ENCODE data around the gene CYB5R2.
A peak's percentile ranks its signal among the peaks of the same experiment; 100 is the strongest.

The CYB5R2 gene

DNA sequence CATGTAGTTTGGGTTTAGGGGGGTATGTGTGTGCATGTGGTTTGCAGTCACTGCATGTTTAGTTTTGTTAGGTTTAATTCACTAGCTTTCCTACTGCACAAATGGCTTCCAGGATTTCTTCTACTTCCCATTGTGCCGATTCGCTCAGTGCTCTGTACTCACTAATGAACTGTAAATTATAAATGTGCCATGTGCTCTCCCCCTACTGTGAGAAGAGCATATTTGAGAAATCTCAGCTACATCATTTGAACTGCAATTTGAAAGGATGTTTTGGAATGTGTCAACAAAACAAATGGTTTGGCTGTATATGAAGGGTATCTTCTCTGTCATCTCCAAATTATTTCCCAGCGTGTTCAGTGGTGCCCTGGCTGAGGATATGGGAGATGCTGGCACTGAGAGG lies 28.1 kb downstream of the CYB5R2 start:
- Histone ChIP-seq H3K27ac (ENCODE audit: low read depth, low read length) (no peak overlapping the region), H3K9me3 (ENCODE audit: insufficient read depth, low read depth, low read length) (no peaks in the 10 kb centered on the region), H3K18ac (ENCODE audit: low read length) (no peak overlapping the region), H3K4me2 (ENCODE audit: low read length) (no peak overlapping the region), H4K12ac (ENCODE audit: low read depth, low read length) (no peak overlapping the region), H2AK5ac (ENCODE audit: low read length) (no peak overlapping the region), H3K9ac (ENCODE audit: low read length) (no peak overlapping the region), H3K14ac (ENCODE audit: low read length) (no peak overlapping the region), H2AFZ (ENCODE audit: insufficient read depth, low read length, poor library complexity) (no peak overlapping the region), H3K27me3 (ENCODE audit: insufficient read depth, low read length) (no peaks in the 10 kb centered on the region), H3K79me2 (ENCODE audit: control insufficient read depth, insufficient read depth, low read length, poor library complexity) (no peaks in the 10 kb centered on the region), H3K36me3 (ENCODE audit: control insufficient read depth in 1 of 2, insufficient read depth in 2 of 2, low read length in 2 of 2) (peaks cover 11 to 30% of the 10 kb centered on the region in 2 experiments), H2BK120ac (ENCODE audit: insufficient read depth, low read length, poor library complexity) (no peak overlapping the region), H3K23ac (ENCODE audit: low read length) (no peak overlapping the region), H4K91ac (ENCODE audit: low read depth, low read length) (peak overlapping the region; percentile 61), H2BK12ac (ENCODE audit: low read length) (peak overlapping the region; percentile 90), H4K8ac (ENCODE audit: low read depth, low read length) (no peak overlapping the region), H2BK5ac (ENCODE audit: low read depth, low read length, poor library complexity) (peak overlapping the region; percentile 9), H3K4me1 (ENCODE audit: control insufficient read depth in 1 of 2, insufficient read depth in 2 of 2, low read length in 2 of 2) (peaks cover 6 to 10% of the 10 kb centered on the region in 2 experiments), H3K4me3 (ENCODE audit: low read depth, low read length) (no peak overlapping the region), H3K4ac (ENCODE audit: low read depth, low read length) (no peak overlapping the region), H3K79me1 (ENCODE audit: low read length) (peaks cover 3% of the 10 kb centered on the region)
- peak in 1 of 2 donors; percentile 40 for DNase-seq
- no CpG with 5 or more reads among the region's 3 CpGs for WGBS (ENCODE audit: extremely low coverage, insufficient coverage, insufficient read length)

DNA sequence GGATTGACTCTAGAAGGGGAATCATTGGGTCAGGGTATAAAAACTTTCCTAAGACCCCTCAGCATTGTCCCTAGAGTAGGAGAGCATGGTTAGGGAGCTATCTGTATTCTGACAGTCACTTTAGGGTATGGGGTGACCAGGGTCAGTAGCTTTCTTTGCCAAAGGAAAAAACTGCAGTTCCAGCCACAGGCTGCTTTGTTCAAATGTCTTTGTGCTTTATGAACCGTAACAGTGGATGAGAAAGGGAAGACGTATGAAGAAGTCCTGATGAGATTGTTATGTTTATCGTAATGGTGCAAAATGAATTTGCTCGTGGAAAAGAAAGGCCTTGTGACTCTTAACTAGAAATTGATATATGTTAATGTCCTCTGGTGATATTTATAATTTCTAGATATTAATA lies 30.0 kb downstream of the CYB5R2 start:
- H3K27me3 ChIP-seq (ENCODE audit: insufficient read depth, low read length): no peaks in the 10 kb centered on the region
- no peak overlapping the region for H3K4me3 ChIP-seq (ENCODE audit: low read depth, low read length)
- no peak overlapping the region for H2AK5ac ChIP-seq (ENCODE audit: low read length)
- no peak overlapping the region for H4K91ac ChIP-seq (ENCODE audit: low read depth, low read length)
- H2AFZ ChIP-seq (ENCODE audit: insufficient read depth, low read length, poor library complexity): no peak overlapping the region
- no peak overlapping the region for H4K12ac ChIP-seq (ENCODE audit: low read depth, low read length)
- H3K9me3 ChIP-seq (ENCODE audit: insufficient read depth, low read depth, low read length): no peaks in the 10 kb centered on the region
- no peak overlapping the region for H3K23ac ChIP-seq (ENCODE audit: low read length)
- H3K4me1 ChIP-seq (ENCODE audit: control insufficient read depth in 1 of 2, insufficient read depth in 2 of 2, low read length in 2 of 2): peaks cover 6 to 10% of the 10 kb centered on the region in 2 experiments
- peak overlapping the region; percentile 82 for H3K27ac ChIP-seq (ENCODE audit: low read depth, low read length)
- H3K14ac ChIP-seq (ENCODE audit: low read length): no peak overlapping the region
- peaks cover 12 to 26% of the 10 kb centered on the region in 2 experiments for H3K36me3 ChIP-seq (ENCODE audit: control insufficient read depth in 1 of 2, insufficient read depth in 2 of 2, low read length in 2 of 2)
- no peak for DNase-seq
- H3K4ac ChIP-seq (ENCODE audit: low read depth, low read length): no peak overlapping the region
- peak overlapping the region; percentile 68 for H2BK12ac ChIP-seq (ENCODE audit: low read length)
- no peak overlapping the region for H4K8ac ChIP-seq (ENCODE audit: low read depth, low read length)
- no peaks in the 10 kb centered on the region for H3K79me2 ChIP-seq (ENCODE audit: control insufficient read depth, insufficient read depth, low read length, poor library complexity)
- H2BK120ac ChIP-seq (ENCODE audit: insufficient read depth, low read length, poor library complexity): peak overlapping the region; percentile 63
- peaks cover 3% of the 10 kb centered on the region for H3K79me1 ChIP-seq (ENCODE audit: low read length)
- WGBS (ENCODE audit: extremely low coverage, insufficient coverage, insufficient read length): no CpG with 5 or more reads among the region's 4 CpGs
- H3K4me2 ChIP-seq (ENCODE audit: low read length): no peak overlapping the region
- H3K18ac ChIP-seq (ENCODE audit: low read length): no peak overlapping the region
- H3K9ac ChIP-seq (ENCODE audit: low read length): no peak overlapping the region
- peak overlapping the region; percentile 59 for H2BK5ac ChIP-seq (ENCODE audit: low read depth, low read length, poor library complexity)

DNA sequence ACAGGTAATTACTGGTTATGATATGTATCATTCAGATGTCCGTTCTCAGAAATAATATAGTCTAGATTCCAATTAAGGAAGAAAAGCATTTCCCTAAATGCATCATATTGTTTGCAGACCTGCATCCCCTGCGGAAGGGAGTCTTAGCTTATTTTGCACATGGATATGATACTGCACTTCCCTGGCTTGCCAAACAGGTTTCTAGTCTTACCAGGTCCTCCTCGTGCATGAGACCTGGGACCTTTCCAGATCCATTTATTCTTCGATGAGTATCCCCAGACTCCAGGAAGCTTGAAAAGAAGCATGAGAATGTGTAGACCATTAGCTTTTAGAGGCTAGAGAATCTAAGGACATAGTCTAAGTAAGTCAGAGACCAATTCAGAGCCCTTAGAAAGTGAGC lies 30.6 kb downstream of the CYB5R2 start:
- H3K79me2 ChIP-seq (ENCODE audit: control insufficient read depth, insufficient read depth, low read length, poor library complexity): no peaks in the 10 kb centered on the region
- no peak for DNase-seq
- H3K27me3 ChIP-seq (ENCODE audit: insufficient read depth, low read length): no peaks in the 10 kb centered on the region
- H3K4me2 ChIP-seq (ENCODE audit: low read length): no peak overlapping the region
- no peak overlapping the region for H2BK5ac ChIP-seq (ENCODE audit: low read depth, low read length, poor library complexity)
- no peak overlapping the region for H4K91ac ChIP-seq (ENCODE audit: low read depth, low read length)
- no peak overlapping the region for H4K12ac ChIP-seq (ENCODE audit: low read depth, low read length)
- WGBS (ENCODE audit: extremely low coverage, insufficient coverage, insufficient read length): no CpG with 5 or more reads among the region's 4 CpGs
- H3K14ac ChIP-seq (ENCODE audit: low read length): no peak overlapping the region
- no peak overlapping the region for H2AK5ac ChIP-seq (ENCODE audit: low read length)
- no peak overlapping the region for H2BK120ac ChIP-seq (ENCODE audit: insufficient read depth, low read length, poor library complexity)
- no peak overlapping the region for H3K27ac ChIP-seq (ENCODE audit: low read depth, low read length)
- H3K4ac ChIP-seq (ENCODE audit: low read depth, low read length): no peak overlapping the region
- H3K4me3 ChIP-seq (ENCODE audit: low read depth, low read length): no peak overlapping the region
- H3K23ac ChIP-seq (ENCODE audit: low read length): no peak overlapping the region
- H2AFZ ChIP-seq (ENCODE audit: insufficient read depth, low read length, poor library complexity): no peak overlapping the region
- H3K79me1 ChIP-seq (ENCODE audit: low read length): peaks cover 3% of the 10 kb centered on the region
- no peak overlapping the region for H2BK12ac ChIP-seq (ENCODE audit: low read length)
- peaks cover 6 to 11% of the 10 kb centered on the region in 2 experiments for H3K4me1 ChIP-seq (ENCODE audit: control insufficient read depth in 1 of 2, insufficient read depth in 2 of 2, low read length in 2 of 2)
- H3K9ac ChIP-seq (ENCODE audit: low read length): no peak overlapping the region
- no peaks in the 10 kb centered on the region for H3K9me3 ChIP-seq (ENCODE audit: insufficient read depth, low read depth, low read length)
- H4K8ac ChIP-seq (ENCODE audit: low read depth, low read length): no peak overlapping the region
- H3K18ac ChIP-seq (ENCODE audit: low read length): no peak overlapping the region
- peaks cover 11 to 25% of the 10 kb centered on the region in 2 experiments for H3K36me3 ChIP-seq (ENCODE audit: control insufficient read depth in 1 of 2, insufficient read depth in 2 of 2, low read length in 2 of 2)

DNA sequence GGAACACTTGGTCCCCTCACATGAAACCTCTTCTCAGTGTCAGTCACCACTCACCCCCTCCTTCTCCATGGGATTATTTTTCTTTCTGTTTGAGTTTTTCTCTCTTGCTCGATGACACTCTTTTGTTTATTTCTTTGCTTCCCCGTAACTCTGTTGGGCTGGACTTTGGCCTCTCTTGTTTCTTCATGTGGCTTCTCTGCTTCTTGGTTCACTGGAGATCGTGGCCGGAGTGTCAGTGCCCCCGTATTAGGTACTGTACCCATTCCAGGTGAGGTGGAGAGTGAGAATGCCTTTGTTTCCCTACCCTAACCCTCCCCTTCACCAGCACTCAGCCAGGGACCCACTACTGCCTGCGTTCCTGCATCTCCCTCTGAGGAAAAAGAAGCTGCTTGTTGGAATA lies 32.5 kb downstream of the CYB5R2 start:
- H2BK12ac ChIP-seq (ENCODE audit: low read length): no peak overlapping the region
- H3K4me1 ChIP-seq (ENCODE audit: control insufficient read depth in 1 of 2, insufficient read depth in 2 of 2, low read length in 2 of 2): peaks cover 6 to 20% of the 10 kb centered on the region in 2 experiments
- peaks cover 3% of the 10 kb centered on the region for H3K79me1 ChIP-seq (ENCODE audit: low read length)
- no peak overlapping the region for H4K8ac ChIP-seq (ENCODE audit: low read depth, low read length)
- no peaks in the 10 kb centered on the region for H3K9me3 ChIP-seq (ENCODE audit: insufficient read depth, low read depth, low read length)
- no peak overlapping the region for H2AFZ ChIP-seq (ENCODE audit: insufficient read depth, low read length, poor library complexity)
- no peak overlapping the region for H3K18ac ChIP-seq (ENCODE audit: low read length)
- H3K9ac ChIP-seq (ENCODE audit: low read length): no peak overlapping the region
- H3K4me2 ChIP-seq (ENCODE audit: low read length): no peak overlapping the region
- no peak overlapping the region for H4K91ac ChIP-seq (ENCODE audit: low read depth, low read length)
- no peak overlapping the region for H3K4ac ChIP-seq (ENCODE audit: low read depth, low read length)
- no CpG with 5 or more reads among the region's 6 CpGs for WGBS (ENCODE audit: extremely low coverage, insufficient coverage, insufficient read length)
- H2BK120ac ChIP-seq (ENCODE audit: insufficient read depth, low read length, poor library complexity): no peak overlapping the region
- H3K79me2 ChIP-seq (ENCODE audit: control insufficient read depth, insufficient read depth, low read length, poor library complexity): no peaks in the 10 kb centered on the region
- DNase-seq: no peak
- H2BK5ac ChIP-seq (ENCODE audit: low read depth, low read length, poor library complexity): no peak overlapping the region
- H4K12ac ChIP-seq (ENCODE audit: low read depth, low read length): no peak overlapping the region
- H3K14ac ChIP-seq (ENCODE audit: low read length): no peak overlapping the region
- no peak overlapping the region for H2AK5ac ChIP-seq (ENCODE audit: low read length)
- H3K36me3 ChIP-seq (ENCODE audit: control insufficient read depth in 1 of 2, insufficient read depth in 2 of 2, low read length in 2 of 2): peaks cover 13 to 37% of the 10 kb centered on the region in 2 experiments
- no peak overlapping the region for H3K27ac ChIP-seq (ENCODE audit: low read depth, low read length)
- H3K23ac ChIP-seq (ENCODE audit: low read length): no peak overlapping the region
- no peaks in the 10 kb centered on the region for H3K27me3 ChIP-seq (ENCODE audit: insufficient read depth, low read length)
- H3K4me3 ChIP-seq (ENCODE audit: low read depth, low read length): no peak overlapping the region
